Osteoblast (primary cell): Measurements from ENCODE around the gene MCC. TPM values are rescaled to one million over a fixed set of nuclear protein-coding genes. Genes with fewer than 3 reads are reported as not detected.

Source experiments
- DNase-seq: peaks from one replicate; pipeline ENCODE4 v3.0.0; 2011; ENCODE audit warnings: low spot score, mixed read lengths; ENCODE audit not compliant: insufficient read length; ENCODE audit errors: missing footprints
- H2AFZ ChIP-seq: 2 replicates; pipeline ENCODE4 v1.6.0; 2011; ENCODE audit warnings: mild to moderate bottlenecking, low read length
- H3K27ac ChIP-seq: 2 replicates; pipeline ENCODE4 v1.5.1; 2011; ENCODE audit warnings: mild to moderate bottlenecking, low read depth, low read length, moderate library complexity
- H3K27me3 ChIP-seq: 2 replicates; pipeline ENCODE4 v1.6.0; 2012; ENCODE audit warnings: mild to moderate bottlenecking, control low read depth, inconsistent platforms, low read length, moderate library complexity; ENCODE audit not compliant: insufficient read depth
- H3K36me3 ChIP-seq: 2 replicates; pipeline ENCODE4 v1.5.1; 2011; ENCODE audit warnings: mild to moderate bottlenecking, low read length, control low read depth, moderate library complexity; ENCODE audit not compliant: insufficient read depth
- H3K4me1 ChIP-seq: 2 replicates; pipeline ENCODE4 v1.5.1; 2011; ENCODE audit warnings: mild to moderate bottlenecking, low read length, control low read depth, moderate library complexity; ENCODE audit not compliant: insufficient read depth
- H3K4me2 ChIP-seq: 2 replicates; pipeline ENCODE4 v1.6.0; 2011; ENCODE audit warnings: mild to moderate bottlenecking, low read length; ENCODE audit not compliant: insufficient read depth
- H3K4me3 ChIP-seq: fragments of 200-600 bp; sonication (generic); 3 replicates; pipeline ENCODE4 v1.5.1; 2012; ENCODE audit warnings: mild to moderate bottlenecking, low read length, inconsistent platforms; ENCODE audit not compliant: insufficient read depth
- H3K79me2 ChIP-seq: 2 replicates; pipeline ENCODE4 v1.6.0; 2012; ENCODE audit warnings: mild to moderate bottlenecking, low read length, control low read depth, inconsistent platforms; ENCODE audit not compliant: insufficient read depth
- H3K9me3 ChIP-seq: 2 replicates; pipeline ENCODE4 v1.5.1; 2011; ENCODE audit warnings: low read depth, low read length, control low read depth
- H4K20me1 ChIP-seq: 2 replicates; pipeline ENCODE4 v1.6.0; 2012; ENCODE audit warnings: mild to moderate bottlenecking, low read length, control low read depth; ENCODE audit not compliant: insufficient read depth
- CTCF ChIP-seq: IDR thresholded peaks from 2 replicates; pipeline ENCODE4 v1.5.1; 2011; ENCODE audit warnings: mild to moderate bottlenecking, low read depth, low read length, moderate library complexity; ENCODE audit errors: extremely low read depth
- total RNA-seq: library from RNA; depleted of rRNA; stranded (reverse); fragments of >200 nt; gene quantifications from 2 replicates; pipeline ENCODE4 v1.2.3, GENCODE V29; 2012

Gene MCC
- total RNA-seq, 1 donor = 45.6 TPM

GRCh38 chr5:113204525-113205161 lies 283.6 kb downstream of the MCC start:
- H3K27ac ChIP-seq = no peak overlapping the region
- no peaks in the 10 kb centered on the region for H3K36me3 ChIP-seq
- no peaks in the 10 kb centered on the region for H4K20me1 ChIP-seq
- no peaks in the 10 kb centered on the region for H3K27me3 ChIP-seq
- TF ChIP-seq CTCF = no peak
- DNase-seq = no peak
- H3K9me3 ChIP-seq = no peaks in the 10 kb centered on the region
- H3K4me2 ChIP-seq = no peak overlapping the region
- H3K4me3 ChIP-seq = no peak overlapping the region
- no peaks in the 10 kb centered on the region for H3K79me2 ChIP-seq
- H2AFZ ChIP-seq = no peak overlapping the region
- H3K4me1 ChIP-seq = peaks cover 4% of the 10 kb centered on the region

- no peak for TF ChIP-seq CTCF
- H2AFZ ChIP-seq = no peak overlapping the region
- H3K4me1 ChIP-seq = peaks cover 4% of the 10 kb centered on the region
- no peaks in the 10 kb centered on the region for H3K9me3 ChIP-seq
- H3K4me3 ChIP-seq = no peak overlapping the region
- H3K36me3 ChIP-seq = no peaks in the 10 kb centered on the region
- H3K79me2 ChIP-seq = no peaks in the 10 kb centered on the region
- no peaks in the 10 kb centered on the region for H4K20me1 ChIP-seq
- no peak overlapping the region for H3K4me2 ChIP-seq
- peak overlapping the region; percentile 23 for H3K27ac ChIP-seq
- no peaks in the 10 kb centered on the region for H3K27me3 ChIP-seq
- no peak for DNase-seq
These were observed 284.3 kb downstream of the MCC start for GRCh38 chr5:113203916-113204315.

GRCh38 chr5:113202746-113203716 lies 285.2 kb downstream of the MCC start:
- DNase-seq = peak; percentile 73

More at GRCh38 chr5:113202746-113203716, 285.2 kb downstream of the MCC start:
- Histone ChIP-seq H3K4me3 (peak overlapping the region; percentile 56), H3K27me3 (no peaks in the 10 kb centered on the region), H3K4me1 (peaks cover 4% of the 10 kb centered on the region), H4K20me1 (no peaks in the 10 kb centered on the region), H3K36me3 (no peaks in the 10 kb centered on the region), H3K79me2 (no peaks in the 10 kb centered on the region), H3K4me2 (peak overlapping the region; percentile 75), H3K27ac (peak overlapping the region; percentile 23), H2AFZ (no peak overlapping the region), H3K9me3 (no peaks in the 10 kb centered on the region)
- TF ChIP-seq CTCF = no peak
